HG03439 (cell line): ENCODE results near the gene GTF2F1.
"Not testable (repeated sequence)": the region's sequence is repeated elsewhere in the genome, so short reads cannot be mapped to it uniquely, and the experiment has no call there.

Source experiments
- ATAC-seq: cut with Tn5 transposase; IDR thresholded peaks from one replicate; pipeline ENCODE4 v1.9.1; 2021; ENCODE audit warnings: mild to moderate bottlenecking, moderate library complexity; ENCODE audit not compliant: unreplicated experiment

Gene GTF2F1

DNA sequence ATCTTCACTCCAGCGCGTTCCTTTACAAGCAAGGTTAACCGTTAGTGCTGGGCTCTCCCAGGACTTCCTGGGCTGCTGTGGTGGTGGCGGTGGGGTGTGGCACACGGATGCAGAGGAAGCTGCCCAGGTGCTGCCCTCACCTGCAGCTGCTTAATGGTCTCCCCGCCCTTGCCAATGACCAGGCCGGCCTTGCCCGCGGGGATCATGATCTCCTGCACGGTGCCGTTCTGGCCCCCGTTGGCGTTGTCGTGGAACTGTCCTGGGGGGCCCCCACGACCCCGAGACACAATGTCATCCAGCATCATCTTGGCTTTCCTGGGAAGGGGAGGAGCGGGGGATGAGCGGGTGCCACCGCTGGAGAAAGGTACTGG, 25.6 kb upstream of the GTF2F1 start:
- no peak for ATAC-seq

DNA sequence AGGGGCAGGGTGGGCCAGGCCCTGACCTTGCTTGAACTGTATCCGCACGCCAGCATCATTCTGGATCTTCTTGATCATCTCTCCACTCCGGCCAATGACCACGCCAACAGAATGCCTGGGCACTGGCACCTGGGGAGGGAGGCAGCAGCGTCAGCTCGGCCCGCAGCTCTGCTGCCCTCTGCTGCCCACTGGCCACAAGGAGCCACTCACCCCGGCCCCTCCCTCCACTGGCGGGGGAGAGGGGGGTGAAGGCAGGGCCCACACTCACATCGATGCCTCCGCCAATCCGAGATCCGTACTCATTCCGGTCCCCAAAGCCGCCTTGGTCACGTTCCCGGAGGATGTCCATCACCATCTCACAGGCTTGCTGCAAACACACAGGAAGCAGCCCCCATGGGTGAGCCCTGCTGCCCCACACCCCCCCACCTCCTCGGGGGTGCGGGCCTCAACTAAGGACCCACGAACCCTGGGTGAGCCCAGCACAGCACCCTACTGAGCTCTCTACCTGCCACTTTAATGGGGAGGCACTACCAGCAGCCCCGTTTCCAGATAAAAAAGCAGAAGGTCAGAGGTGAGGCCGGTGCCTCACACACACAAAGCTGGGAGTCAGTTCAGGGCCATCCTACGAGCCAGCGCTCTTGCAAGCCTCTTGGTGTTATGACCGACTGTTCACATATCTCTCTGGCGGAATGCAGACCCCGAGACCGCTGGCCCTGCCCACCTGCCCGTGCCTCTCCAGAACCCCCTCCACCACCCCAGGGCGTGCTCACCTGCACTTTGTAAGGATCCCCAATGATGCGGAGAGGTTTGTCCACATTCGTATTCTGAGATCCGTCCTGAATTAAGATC, 25.0 kb upstream of the GTF2F1 start:
- ATAC-seq: no peak

DNA sequence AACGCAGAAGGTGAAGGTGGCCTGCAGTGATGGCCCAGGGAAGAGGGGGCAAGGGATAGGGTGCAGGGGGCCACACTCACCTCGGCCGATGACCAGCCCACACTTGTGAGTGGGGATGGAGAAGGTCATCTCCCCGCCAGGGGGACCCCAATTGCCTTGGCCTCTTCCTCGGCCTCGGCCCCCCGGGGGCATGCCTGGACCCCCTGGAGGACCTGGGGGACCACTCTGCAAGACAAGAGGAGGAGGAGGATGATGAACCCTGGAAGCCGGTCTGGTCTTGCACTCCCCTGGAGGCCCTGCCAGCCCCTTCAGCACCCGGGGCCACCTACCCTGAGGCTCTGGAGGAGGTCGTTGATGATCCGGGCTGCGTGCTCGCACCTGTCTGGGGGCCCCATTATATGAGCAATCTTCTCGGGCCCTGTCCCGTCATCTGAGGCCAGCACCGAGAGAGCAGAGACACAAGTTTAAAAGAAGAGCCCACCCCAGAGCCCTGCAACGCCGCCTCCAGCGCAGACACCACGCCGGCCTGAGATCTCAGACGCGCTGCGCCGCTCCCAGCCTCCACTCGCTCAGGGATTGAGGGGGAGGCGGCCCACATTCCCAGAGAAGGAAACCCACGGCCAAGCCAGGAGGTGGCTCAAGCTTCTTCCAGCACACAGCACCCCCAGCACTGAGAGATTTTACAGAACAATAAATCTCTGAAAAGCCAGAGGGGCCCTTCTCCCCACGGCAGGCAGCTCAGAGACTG, 23.9 kb upstream of the GTF2F1 start:
- no peak for ATAC-seq

DNA sequence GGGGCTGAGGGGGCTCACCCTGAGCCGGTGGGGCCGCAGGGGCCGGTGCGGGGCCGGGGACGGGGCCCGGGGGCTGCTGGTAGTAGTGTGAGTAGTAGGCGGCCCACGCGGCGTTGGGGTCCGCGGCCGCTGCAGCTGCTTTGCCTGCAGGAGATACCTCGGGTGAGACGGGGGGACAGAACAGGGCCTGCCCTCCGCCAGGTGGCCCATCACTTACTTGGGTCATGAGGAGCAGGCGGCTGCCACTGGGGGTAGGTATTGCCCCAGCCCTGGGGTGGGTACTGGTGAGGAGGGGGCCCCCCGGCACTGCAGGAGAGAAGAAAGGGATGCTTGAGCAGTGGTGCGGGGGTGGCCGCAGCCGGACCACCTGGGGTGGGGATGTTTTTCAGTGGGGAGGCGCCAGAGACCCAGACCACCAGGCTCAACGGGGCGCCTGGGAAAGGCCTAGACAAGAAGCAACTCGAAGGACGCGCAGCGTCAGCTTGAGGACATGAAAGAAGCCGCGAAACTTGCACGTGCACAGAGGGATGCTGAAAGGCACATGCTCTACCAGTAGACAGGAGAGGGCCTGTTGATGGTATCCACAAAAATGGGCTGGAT, 22.7 kb upstream of the GTF2F1 start:
- no peak for ATAC-seq

DNA sequence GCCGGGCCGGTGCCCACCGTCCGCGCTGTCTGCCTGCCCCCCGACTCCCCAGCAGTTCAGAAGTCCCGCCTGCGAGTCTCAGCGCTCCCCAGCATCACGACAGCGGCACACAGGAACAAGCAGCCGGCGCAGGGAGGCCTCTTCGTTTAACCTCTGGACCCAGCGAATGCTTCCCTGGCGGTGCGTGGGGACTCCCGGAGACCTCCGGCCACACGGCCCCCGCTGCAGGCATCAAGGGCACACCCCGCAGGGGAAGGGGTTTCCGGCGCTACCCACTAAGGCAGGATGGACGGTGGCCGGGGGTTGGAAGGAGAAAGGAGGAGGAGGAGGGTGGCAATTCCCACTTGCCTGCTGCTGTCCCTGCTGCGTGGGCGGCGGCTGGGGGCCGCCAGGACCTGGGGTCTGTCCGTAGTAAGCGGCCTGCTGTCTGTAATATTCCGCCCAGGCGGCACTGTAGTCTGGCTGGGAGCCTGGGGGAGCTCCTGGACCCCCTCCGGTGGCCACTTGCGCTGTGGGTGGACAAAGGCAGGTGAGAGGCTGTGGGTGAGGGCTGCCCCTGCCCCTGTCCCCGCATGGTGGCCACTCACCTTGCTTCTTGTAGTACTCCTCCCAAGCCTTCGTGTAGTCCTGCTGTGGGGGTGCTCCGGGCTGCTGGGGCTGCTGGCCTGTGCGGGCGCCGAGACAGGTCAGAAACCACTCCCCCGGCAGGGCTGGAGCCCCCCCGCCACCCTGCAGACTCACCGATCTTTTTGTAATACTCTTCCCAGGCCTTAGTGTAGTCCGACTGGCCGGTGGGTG, 22.0 kb upstream of the GTF2F1 start:
- no peak for ATAC-seq

DNA sequence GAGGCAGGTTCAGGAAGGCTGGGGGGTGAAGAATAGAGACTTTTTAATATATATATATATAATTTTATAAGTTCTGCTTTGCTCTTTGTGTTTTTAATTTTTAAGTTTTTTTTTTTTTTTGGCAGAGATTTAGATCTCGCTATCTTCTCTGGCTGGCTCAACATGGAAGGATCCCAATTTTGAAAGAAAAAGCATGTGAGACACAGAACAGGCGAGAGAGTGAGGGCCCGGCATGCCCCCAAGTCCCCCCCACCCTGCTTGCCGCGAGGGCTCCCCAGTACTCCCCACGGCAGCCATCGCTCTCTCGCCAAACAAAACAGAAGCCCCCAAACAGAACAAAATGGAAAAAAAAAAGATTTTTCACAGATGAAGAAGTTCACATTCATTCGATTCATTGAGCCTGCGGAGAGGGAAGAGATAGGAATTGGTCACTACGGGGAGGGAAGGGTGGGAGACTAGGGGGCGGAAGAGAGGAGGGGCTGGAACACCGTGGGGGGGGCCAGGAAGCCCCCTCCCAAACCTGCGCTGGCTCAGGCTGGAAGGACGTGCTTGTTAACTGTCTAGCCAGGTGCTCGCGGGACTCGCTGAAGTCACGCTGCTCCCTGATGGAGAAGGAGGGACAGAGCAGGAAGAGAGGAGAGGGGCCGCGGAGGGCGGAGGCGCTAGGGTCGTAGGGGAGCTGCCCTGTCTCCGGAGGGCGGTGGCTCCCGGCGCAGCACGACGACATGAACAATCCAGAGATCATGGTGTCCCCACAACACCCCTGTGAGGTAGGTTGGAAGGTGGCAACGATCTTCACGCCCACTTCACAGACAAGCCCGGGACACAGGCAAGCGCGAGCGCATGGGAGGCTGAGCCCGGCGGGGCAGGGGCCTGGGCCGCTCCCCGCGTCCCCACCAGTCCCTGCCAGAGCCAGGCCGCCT, 21.0 kb upstream of the GTF2F1 start:
- no peak for ATAC-seq

DNA sequence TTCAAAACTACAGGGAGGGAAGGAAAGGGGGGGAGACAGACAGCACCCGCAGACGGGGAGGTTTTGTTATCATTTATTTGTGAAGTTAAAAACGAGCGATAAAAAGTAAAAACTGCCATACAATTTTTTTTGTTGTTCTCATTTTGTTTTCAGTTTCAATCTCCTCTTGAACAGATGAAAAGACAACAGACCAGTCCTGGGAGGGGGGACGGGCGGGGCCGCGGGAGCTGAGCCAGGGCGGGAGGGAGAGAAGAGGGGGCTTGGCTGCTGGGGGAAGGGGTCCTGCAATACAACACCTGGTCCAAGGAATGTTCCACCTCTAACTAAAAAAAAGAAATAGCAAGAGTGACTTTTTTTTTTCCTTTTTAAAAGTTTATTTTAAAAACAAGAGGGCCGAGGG, 20.3 kb upstream of the GTF2F1 start:
- ATAC-seq: no peak

DNA sequence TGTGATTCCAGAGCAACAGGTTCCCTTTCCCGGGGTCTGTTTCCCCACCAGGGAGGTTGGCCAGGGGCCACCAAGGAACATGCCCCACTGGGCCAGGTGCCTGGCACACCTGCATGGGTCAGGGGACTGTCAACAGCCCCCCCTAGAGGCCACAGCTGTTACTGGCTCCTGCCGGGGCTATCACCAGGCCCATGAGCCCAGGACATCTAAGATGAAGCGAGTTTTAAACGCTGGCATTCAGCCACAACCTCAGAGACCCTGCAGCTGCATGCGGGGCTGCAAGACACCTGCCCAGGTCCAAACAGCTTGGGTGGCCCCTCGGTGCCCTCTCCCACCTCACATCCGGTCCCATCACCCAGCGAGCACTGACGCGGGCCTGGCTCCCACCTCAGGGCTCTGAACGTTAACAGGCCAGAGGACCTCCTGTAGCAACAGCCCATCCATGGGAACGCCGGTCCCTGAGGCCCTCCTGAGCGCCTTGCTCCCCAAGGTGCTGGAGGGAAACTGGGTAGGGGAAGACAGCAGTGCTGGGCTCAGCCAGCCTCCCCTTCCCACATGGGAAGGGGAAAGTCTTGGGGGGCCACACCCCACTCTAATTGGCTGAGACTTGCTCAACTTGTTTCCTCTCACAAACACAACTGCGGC, 19.6 kb upstream of the GTF2F1 start:
- no peak for ATAC-seq

DNA sequence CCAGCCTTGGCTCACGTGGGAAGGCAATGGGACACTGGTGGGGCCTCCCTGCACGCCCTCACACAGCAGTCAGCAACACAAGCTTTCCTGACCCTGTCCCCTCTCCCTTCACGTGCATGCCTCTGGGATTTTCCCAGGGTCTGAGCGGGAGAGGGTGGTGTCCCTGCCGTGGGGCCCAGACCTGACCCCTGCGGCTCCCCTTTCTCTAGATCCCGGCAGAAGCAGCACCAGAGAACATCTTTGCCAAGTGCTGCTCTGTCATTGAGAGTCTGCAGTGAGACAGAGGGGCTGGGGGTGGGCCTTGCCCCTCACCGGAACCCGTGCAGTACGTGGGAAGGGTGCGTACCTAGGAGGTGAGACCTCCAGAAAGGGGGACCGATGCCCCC, 19.1 kb upstream of the GTF2F1 start:
- no peak for ATAC-seq

DNA sequence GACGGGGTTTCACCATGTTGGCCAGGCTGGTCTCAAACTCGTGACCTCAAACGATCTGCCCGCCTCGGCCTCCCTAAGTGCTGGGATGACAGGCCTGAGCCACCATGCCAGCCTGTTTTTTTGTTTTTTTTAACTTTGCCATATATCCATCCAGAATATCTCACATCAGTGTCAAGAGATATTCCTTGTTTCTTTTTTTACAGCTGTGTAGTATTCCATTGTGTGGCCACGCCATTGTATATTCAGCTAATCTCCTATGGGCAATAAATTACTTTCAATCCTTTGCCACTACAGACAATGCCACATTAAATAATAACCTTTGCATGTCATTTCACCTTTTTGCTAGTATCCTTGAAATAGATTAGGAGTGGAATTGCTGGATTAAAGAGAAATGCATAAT, 16.4 kb upstream of the GTF2F1 start:
- no peak for ATAC-seq

DNA sequence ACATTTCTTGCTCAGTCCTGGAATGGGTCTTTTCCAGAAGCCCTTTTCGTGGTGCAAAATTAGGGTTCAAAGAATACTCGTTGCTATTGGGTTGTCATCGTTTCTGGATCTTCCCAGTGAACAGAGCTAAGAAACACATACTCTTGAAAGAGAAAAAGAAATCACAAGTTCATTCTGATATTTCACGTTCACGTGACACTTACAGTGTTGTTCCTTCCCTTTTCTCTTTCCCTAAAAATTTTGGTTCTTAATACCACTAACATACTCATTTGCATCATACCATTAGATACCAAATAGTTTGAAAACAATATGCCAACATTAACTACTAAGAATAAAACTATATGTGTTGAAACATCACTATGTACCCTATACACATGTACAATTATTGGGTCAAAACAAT, 13.4 kb upstream of the GTF2F1 start:
- no peak for ATAC-seq

DNA sequence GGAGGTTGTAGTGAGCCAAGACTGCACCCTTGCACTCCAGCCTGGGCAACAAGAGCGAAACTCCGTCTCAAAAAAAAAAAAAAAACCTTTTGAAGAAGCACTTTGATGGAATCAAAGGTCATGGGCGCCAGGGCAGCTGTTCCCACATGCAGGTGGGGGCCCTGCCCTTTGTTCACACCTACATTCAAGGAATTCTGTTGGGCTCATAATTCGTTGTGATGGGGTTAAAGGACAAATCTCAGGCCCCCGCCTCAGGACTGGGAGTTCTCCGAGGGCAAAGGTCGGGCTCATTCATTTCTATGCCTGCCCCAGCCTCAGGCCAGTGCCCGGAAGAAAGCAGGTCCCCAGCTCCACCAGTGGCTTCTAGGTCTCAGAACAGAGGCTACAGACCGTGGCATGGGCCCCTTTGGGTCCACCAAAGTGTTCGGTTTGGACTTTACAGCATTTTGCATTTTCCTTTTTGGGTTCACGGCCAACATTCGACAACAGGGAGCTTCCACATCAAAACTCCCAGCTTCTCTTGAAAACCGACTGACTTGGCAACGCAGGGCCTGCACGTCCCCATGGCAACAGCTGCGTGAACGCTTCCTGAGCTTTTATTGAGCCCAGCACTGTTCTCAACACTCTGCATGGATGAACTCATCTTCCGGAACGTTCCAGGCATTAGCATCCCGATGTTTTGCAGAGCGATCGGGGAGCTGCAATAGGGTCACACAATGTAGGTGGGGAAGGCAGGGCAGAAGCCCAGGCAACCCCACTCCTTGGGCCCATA, 10.1 kb upstream of the GTF2F1 start:
- ATAC-seq: no peak

DNA sequence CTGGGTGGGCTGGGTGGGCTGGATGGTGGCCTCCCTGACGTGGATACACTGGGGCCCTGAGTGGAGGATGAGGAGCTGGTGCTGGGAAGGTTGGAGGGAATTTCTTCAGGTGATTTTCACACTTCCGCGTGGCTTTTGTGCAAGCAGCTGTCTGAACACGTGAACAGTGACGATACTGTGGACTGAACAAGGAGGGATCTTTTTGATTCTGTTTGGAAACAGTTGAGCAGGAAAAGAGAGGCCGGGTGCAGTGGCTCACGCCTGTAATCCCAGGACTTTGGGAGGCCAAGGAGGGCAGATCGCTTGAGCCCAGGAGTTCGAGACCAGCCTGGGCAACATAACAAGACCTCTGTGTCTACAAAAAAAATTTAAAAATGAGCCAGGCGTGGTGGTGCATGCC, 9.1 kb upstream of the GTF2F1 start:
- no peak for ATAC-seq

DNA sequence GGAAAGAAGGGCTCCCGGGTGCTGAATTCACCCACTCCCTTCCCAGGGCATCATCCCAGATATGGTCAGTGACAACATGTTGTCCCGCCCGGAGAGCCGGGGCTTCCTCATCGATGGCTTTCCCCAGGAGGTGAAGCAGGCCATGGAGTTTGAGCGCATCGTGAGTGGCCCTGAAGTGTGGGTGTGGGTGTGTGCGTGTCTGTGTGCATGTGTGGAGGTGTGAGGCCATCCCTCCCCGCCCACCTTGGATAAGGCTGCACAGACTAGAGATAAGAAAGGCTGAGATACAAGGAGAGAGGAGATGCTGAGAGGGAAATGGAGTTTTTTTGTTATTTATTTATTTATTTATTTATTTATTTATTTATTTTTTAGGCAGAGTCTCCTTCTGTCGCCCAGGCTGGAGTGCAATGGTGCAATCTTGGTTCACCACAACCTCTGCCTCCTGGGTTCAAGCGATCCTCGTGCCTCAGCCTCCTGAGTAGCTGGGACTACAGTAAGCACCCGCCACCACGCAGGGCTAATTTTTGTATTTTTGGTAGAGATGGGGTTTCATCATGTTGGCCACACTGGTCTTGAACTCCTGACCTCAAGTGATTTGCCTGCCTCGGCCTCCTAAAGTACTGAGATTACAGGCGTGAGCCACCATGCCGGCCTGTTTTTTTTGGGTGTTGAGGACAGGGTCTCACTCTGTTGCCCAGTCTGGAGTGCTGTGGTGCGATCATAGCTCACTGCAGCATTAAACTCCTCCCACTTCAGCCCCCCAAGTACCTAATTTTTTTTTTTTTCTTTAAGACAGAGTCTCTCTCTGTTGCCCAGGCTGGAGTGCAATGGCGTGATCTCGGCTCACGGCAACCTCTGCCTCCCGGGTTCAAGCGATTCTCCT, 7.3 kb upstream of the GTF2F1 start:
- not testable (repeated sequence) for ATAC-seq

DNA sequence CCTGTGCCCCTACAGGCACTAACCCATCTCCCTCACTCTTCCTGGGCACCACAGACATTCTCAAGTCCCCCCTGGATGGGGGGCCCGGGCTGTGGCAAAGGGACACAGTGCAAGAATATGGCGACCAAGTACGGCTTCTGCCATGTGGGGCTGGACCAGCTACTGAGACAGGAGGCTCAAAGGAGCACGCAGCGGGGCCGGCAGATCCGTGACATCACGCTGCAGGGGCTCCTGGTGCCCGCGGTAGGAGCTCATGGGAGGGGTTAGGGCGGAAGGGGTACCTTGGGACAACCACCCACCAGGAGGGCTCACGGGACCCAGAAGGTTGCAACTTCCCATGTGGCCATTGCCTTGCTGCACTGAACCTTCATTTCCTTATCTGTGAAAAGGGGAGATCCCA, 3.3 kb upstream of the GTF2F1 start:
- no peak for ATAC-seq

DNA sequence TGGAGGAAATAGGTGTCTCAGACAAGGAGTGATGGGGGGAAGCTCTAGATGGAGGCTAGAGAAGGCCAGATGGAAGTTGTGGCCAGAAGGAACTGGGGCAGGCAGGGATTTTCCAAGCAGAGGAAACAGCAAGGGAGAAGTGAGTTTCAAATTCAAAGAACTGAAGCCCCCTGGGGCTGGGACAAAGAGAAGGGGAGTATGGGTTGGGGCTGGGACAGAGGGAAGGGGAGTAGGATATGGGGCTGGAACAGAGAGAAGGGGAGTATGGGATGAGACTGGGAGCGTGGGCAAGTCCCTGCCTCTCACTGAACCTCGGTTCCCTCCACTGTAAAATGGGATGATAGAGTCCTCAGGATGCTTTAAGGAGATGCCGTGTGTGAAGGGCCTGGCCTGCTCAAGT, 1.9 kb upstream of the GTF2F1 start:
- no peak for ATAC-seq

DNA sequence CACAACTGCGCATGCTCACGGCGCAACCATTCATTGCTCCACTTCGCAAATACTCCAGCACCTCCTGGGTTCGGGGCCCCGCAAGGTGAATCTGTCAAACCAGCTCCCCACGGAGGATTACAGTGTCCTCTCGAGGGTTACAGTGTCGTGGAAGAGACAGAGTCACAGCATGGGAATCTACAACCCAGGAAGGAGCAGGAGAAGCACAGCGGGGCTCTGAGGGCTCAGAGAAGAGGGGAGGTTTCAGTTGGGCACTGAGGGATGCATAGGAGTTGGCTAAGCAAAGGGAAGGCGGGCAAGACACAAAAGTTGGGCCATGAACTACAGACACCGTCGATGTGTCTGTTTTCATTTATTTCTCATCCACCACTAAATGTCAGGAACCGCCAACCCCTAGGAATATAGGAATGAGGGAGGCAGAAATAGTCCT, 1.0 kb upstream of the GTF2F1 start:
- no peak for ATAC-seq
